ENCODE measurements around the gene PRPF38B.
A peak's percentile ranks its signal among the peaks of the same experiment; 100 is the strongest.
"Not testable (repeated sequence)": the region's sequence is repeated elsewhere in the genome, so short reads cannot be mapped to it uniquely, and the experiment has no call there.

Gene PRPF38B

GRCh38 chr1:108691942-108692723, at the start of gene PRPF38B:
TSS of gene PRPF38B (plus strand) at chr1:108692310. CDS start at chr1:108692592, 282 bp downstream.
- DNase-seq (ENCODE audit: low spot score): peak; percentile 92

- DNase-seq (ENCODE audit: low spot score): peak; percentile 77
Measured at GRCh38 chr1:108643492-108644335, 48.4 kb upstream of the PRPF38B start.

GRCh38 chr1:108644984-108645383, 47.1 kb upstream of the PRPF38B start:
- DNase-seq (ENCODE audit: low spot score): no peak

- DNase-seq (ENCODE audit: low spot score): no peak
Measured at GRCh38 chr1:108645564-108646184, 46.4 kb upstream of the PRPF38B start.

GRCh38 chr1:108646265-108646647, 45.9 kb upstream of the PRPF38B start:
- no peak for DNase-seq (ENCODE audit: low spot score)

- DNase-seq (ENCODE audit: low spot score): no peak
Measured at GRCh38 chr1:108646648-108647269, 45.4 kb upstream of the PRPF38B start.

GRCh38 chr1:108653431-108654105, 38.5 kb upstream of the PRPF38B start:
- DNase-seq (ENCODE audit: low spot score): no peak

- DNase-seq (ENCODE audit: low spot score): no peak
Measured at GRCh38 chr1:108657356-108658080, 34.6 kb upstream of the PRPF38B start.

- no peak for DNase-seq (ENCODE audit: low spot score)
Measured at GRCh38 chr1:108661030-108661609, 31.0 kb upstream of the PRPF38B start, which contains the start of gene HENMT1. TSS of gene HENMT1 (minus strand) at chr1:108661093. CDS start at chr1:108659884, 1,209 bp downstream.

- no peak for DNase-seq (ENCODE audit: low spot score)
Measured at GRCh38 chr1:108663074-108663473, 29.0 kb upstream of the PRPF38B start.

GRCh38 chr1:108664481-108664880, 27.6 kb upstream of the PRPF38B start:
- no peak for DNase-seq (ENCODE audit: low spot score)

- no peak for DNase-seq (ENCODE audit: low spot score)
Measured at GRCh38 chr1:108665067-108665466, 27.0 kb upstream of the PRPF38B start.

GRCh38 chr1:108665771-108666170, 26.3 kb upstream of the PRPF38B start:
- DNase-seq (ENCODE audit: low spot score): no peak

- not testable (repeated sequence) for DNase-seq (ENCODE audit: low spot score)
Measured at GRCh38 chr1:108667422-108667821, 24.7 kb upstream of the PRPF38B start.

- no peak for DNase-seq (ENCODE audit: low spot score)
Measured at GRCh38 chr1:108668777-108669176, 23.3 kb upstream of the PRPF38B start.

- DNase-seq (ENCODE audit: low spot score): no peak
Measured at GRCh38 chr1:108669679-108670078, 22.4 kb upstream of the PRPF38B start.

- DNase-seq (ENCODE audit: low spot score): no peak
Measured at GRCh38 chr1:108670131-108670773, 21.9 kb upstream of the PRPF38B start.

- DNase-seq (ENCODE audit: low spot score): no peak
Measured at GRCh38 chr1:108671143-108671542, 21.0 kb upstream of the PRPF38B start.

- no peak for DNase-seq (ENCODE audit: low spot score)
Measured at GRCh38 chr1:108678706-108679105, 13.4 kb upstream of the PRPF38B start.
